Upper lobe of right lung (tissue), 1 donor: ENCODE measurements around the gene CRYGB. TPM values are rescaled to one million over a fixed set of nuclear protein-coding genes. Genes with fewer than 3 reads are reported as not detected.

Source experiments
- ATAC-seq: fragments of 200-7000 bp; cut with Tn5 transposase; one replicate; pipeline ENCODE4 v1.9.1; 2020; ENCODE audit warnings: mild to moderate bottlenecking, moderate library complexity
- DNase-seq: peaks from one replicate; pipeline ENCODE4 v3.0.0-alpha.2; 2020
- H3K27ac ChIP-seq: fragments of 200-600 bp; one replicate; pipeline ENCODE4 v1.8.0; 2022
- H3K27me3 ChIP-seq: fragments of 200-600 bp; one replicate; pipeline ENCODE4 v1.8.0; 2022; ENCODE audit warnings: mild to moderate bottlenecking
- H3K36me3 ChIP-seq: fragments of 200-600 bp; one replicate; pipeline ENCODE4 v1.8.0; 2022
- H3K4me1 ChIP-seq: fragments of 200-600 bp; one replicate; pipeline ENCODE4 v1.8.0; 2022
- H3K4me3 ChIP-seq: fragments of 200-600 bp; one replicate; pipeline ENCODE4 v1.8.0; 2022; ENCODE audit warnings: mild to moderate bottlenecking
- H3K9me3 ChIP-seq: fragments of 200-600 bp; one replicate; pipeline ENCODE4 v1.8.0; 2022
- CTCF ChIP-seq: fragments of 200-600 bp; IDR thresholded peaks from one replicate; pipeline ENCODE4 v1.8.0; 2022; ENCODE audit warnings: antibody characterized with exemption
- intact Hi-C: fragments of 100-400 bp; cut with DNase I; formaldehyde crosslinking; loops from one replicate; pipeline ENCODE4 v1.11.0; 2022
- total RNA-seq: library from RNA; stranded (reverse); fragmentation: NEBNext Ultra II Directional; extraction: Animal tissue kit (Norgen Biotek cat#: 25700); gene quantifications from one replicate; pipeline ENCODE4 v1.2.1, GENCODE V29; 2021
- donor health status: DM: no; HTN: yes; CAD: no; lungs with severe emphysema.

Gene CRYGB
- total RNA-seq, 1 donor from 2014 or later = not detected

- TF ChIP-seq CTCF = no peak
- Histone ChIP-seq H3K9me3 (no peaks in the 10 kb centered on the region), H3K4me3 (no peak overlapping the region), H3K4me1 (no peaks in the 10 kb centered on the region), H3K27ac (no peak overlapping the region), H3K27me3 (no peaks in the 10 kb centered on the region), H3K36me3 (no peaks in the 10 kb centered on the region)
- ATAC-seq (no peak), DNase-seq (no peak)
- intact Hi-C loops = no loop called here
Observed at GRCh38 chr2:208164951-208165755, 19.2 kb upstream of the CRYGB start.

GRCh38 chr2:208163489-208163888, 17.5 kb upstream of the CRYGB start, which contains the start of gene CRYGA:
TSS of gene CRYGA (minus strand) at chr2:208163589. CDS start at chr2:208163556, 33 bp downstream.
- intact Hi-C loops = no loop called here
- Histone ChIP-seq H3K9me3 (no peaks in the 10 kb centered on the region), H3K27me3 (no peaks in the 10 kb centered on the region), H3K27ac (no peak within 1 kb of the TSS), H3K4me3 (no peak within 1 kb of the TSS), H3K4me1 (no peaks in the 10 kb centered on the region), H3K36me3 (no peaks in the 10 kb centered on the region)
- TF ChIP-seq CTCF = no peak
- ATAC-seq = no peak
- DNase-seq = no peak

GRCh38 chr2:208156439-208156838, 10.5 kb upstream of the CRYGB start:
- no peak for TF ChIP-seq CTCF
- Histone ChIP-seq H3K9me3 (no peaks in the 10 kb centered on the region), H3K27ac (no peak overlapping the region), H3K4me3 (no peak overlapping the region), H3K36me3 (no peaks in the 10 kb centered on the region), H3K4me1 (no peaks in the 10 kb centered on the region), H3K27me3 (no peaks in the 10 kb centered on the region)
- ATAC-seq (no peak), DNase-seq (no peak)
- intact Hi-C loops = no loop called here

GRCh38 chr2:208153156-208153555, 7.2 kb upstream of the CRYGB start:
- TF ChIP-seq CTCF = no peak
- intact Hi-C loops = no loop called here
- Histone ChIP-seq H3K9me3 (no peaks in the 10 kb centered on the region), H3K36me3 (no peaks in the 10 kb centered on the region), H3K27me3 (no peaks in the 10 kb centered on the region), H3K4me3 (no peak overlapping the region), H3K4me1 (no peaks in the 10 kb centered on the region), H3K27ac (no peak overlapping the region)
- ATAC-seq (no peak), DNase-seq (no peak)

GRCh38 chr2:208150956-208151355, 5.0 kb upstream of the CRYGB start:
- no peak for TF ChIP-seq CTCF
- no peak overlapping the region for H3K27ac ChIP-seq
- no peaks in the 10 kb centered on the region for H3K9me3 ChIP-seq
- no peaks in the 10 kb centered on the region for H3K4me1 ChIP-seq
- H3K27me3 ChIP-seq = no peaks in the 10 kb centered on the region
- intact Hi-C loops = no loop called here
- ATAC-seq (peak; percentile 70), DNase-seq (no peak)
- no peaks in the 10 kb centered on the region for H3K36me3 ChIP-seq
- H3K4me3 ChIP-seq = no peak overlapping the region
